NCI-H2196 (cell line): ENCODE measurements around the gene NAALADL2.
A peak's percentile ranks its signal among the peaks of the same experiment; 100 is the strongest.

Source experiments
- DNase-seq: peaks from one replicate; lab custom pipeline; 2025; ENCODE audit not compliant: unreplicated experiment; lab: John Stamatoyannopoulos, UW

Gene NAALADL2

DNA sequence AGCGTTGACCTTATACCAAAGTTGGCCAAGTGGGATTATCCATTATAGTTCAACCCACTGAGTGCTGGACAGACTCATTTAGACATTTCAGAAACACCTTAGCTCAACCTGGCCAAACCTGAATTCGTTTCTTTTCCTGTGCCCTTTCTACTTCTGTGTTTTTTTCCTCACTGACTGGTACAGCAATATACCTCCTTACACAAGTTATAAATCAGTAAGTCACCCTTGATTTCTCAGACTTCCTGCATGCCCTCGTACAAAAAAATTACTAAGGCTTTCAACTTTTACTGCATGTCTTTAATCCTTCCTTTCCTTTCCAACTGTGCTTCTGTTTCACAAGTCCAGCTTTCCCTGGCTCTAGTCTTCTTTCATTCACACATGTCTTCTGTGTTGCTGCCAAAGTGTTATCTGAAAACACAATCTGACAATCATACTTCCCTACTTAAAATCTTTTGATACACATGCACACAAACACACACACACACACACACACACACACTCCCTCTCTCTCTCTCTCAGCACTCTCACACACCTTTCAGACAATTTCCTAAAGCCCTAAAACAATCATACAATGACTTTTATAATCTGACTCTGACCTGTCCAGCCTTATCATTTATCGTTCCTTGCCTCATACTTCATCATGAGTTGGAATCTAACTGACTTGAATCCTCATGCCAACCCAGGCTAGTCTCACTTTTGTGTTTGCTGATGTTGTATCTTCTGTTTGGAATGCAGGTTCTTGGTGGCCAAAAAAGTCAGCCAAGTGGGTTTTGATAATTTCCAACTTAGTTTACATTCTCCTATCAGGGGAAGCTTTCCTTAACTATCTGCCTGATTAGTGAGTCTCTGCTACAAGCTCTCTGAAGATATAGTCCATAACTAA is 436.4 kb downstream of the NAALADL2 start:
- no peak for DNase-seq

DNA sequence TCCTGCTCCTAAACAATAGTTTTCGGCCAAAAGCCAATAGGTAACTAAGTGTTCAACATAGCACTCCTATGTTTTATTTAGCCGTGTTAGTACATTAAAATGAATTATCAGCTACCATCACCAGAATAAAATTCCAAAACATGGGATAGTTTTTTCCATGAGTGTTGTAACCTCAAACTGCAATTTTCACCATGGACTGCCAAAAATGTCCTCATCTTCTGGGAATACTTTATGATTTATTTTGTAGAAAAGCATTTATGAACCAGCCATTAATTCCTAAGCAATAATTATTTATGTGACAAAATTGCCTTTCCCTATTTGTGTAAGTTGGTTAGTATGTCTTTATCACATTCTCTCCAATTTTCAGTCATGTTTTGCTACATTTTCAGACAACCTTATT is 438.1 kb downstream of the NAALADL2 start:
- DNase-seq = no peak

DNA sequence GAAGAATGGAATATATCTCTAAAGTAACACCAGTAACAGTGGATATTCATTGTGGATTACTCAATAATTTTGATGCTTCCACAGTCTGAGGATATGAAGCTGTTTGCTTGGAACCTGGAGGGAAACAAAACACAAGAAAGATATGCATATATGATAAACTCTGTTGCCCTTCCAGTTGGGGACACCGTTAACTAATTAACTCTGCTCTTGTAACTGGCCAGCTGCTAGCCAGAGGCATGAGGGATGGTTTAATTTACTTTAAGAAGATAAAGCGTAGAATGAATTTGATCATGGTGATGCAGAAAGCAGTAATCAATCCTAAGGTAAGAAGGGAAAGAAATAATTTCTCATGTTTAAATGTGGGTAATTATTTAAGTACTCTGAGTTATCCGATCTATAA is 442.6 kb downstream of the NAALADL2 start:
- no peak for DNase-seq

DNA sequence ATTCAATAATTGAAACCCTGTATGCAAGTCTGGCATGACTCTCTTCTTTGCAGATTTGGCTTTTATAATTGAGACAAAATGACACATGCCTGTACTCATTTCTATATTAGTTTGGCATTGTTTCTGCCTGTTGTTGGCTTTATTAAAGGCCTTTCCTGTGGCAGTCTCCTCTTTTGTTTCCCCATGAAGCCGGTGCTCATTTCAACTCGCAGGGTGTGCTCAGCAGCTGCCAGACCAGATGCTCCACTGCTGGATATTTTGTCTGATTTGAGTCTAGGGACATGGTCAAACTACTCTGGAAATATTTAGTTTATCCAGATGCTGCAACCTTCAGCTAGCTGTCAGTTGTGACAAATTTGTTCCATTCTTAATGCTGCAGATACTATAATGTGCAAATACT is 445.3 kb downstream of the NAALADL2 start:
- DNase-seq = no peak

DNA sequence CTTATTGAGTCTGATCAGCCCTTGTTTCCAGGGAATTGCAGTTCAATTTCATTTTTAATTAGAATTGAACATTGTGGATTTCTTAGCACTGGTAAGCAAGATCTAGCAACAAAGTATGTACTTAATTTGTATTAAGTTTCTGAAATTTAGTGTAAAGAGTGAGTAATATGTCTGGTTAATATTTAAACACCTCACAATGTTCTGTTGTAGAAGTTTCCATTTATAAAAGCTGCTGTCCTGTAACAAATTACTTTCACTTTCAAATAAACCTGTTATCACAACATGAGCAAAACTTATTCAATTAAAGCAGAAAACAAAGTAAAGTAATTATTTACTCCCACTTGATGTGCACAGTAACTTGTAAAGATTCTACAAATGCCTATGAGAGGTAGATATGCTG is 448.5 kb downstream of the NAALADL2 start:
- DNase-seq = no peak

DNA sequence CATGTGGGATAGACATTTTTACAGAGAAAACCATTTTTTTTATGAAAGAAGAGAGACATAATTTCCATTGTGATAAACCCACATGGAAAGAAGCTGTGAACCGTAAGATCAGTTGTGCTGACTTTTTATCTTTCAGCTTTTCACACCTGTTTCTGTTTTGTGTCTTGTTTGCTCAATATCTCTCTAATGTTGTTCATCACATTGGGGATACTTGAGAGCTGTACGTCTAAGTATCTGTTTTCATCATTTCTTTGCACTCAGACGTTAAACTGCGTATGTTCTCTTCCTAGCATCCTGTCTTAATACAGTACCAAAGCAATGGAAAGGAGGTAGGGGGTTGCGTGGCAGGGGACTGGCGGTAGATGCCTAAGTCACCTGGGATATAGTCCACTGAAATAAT is 449.0 kb downstream of the NAALADL2 start:
- no peak for DNase-seq

DNA sequence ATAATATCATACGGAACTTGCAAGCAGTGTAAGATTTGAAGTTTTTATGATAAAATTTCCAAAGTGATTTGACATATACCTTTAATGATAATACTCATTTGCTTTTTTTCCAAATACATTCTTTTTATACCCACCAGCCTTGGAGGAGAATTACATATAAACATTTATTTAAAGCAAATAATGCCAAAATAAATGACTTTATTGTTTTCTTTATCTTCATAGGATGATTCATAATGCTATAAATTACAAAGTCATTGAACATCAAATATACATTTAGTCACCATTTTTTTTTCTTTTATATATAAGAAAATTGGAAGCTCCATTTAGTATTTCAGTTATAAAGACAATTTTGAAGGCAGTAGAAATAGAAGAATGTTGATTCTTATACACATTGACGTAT is 450.9 kb downstream of the NAALADL2 start:
- no peak for DNase-seq

DNA sequence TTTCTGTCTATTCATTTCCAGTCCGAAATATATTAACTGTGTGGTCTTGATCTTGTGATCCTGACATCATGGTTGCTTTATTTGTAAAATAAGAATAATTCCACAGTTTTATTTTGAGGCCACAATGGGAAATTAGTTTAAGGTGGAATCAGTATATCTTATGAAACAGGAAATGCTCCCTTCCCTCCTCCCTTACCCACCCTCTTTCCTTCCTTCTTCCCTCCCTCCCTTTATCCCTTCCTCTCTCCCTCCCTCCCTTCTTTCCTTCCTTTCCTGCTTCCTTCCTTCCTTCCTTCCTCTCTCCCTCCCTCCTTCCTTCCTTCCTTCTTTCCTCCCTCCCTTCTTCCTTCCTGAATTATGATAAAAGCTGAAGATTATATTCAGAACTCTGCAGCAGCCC is 452.3 kb downstream of the NAALADL2 start:
- DNase-seq = no peak

DNA sequence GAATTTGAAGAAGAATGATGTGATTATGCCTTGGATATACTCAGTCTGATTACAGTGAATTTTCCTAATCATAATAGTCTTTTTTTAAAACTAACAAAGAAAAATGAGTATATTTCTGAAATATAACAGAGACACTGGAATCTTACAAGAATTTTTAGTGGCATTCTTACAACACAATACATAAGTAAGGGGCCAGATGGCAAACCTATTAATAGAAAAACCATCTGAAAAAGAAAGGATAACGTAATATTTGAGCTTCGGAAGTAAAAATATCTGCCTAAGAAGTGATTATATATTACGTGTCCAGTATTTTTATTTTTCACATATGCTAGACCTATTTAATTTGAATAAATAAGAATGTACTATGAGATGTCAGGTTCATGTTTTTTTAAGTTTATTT is 452.8 kb downstream of the NAALADL2 start:
- no peak for DNase-seq

DNA sequence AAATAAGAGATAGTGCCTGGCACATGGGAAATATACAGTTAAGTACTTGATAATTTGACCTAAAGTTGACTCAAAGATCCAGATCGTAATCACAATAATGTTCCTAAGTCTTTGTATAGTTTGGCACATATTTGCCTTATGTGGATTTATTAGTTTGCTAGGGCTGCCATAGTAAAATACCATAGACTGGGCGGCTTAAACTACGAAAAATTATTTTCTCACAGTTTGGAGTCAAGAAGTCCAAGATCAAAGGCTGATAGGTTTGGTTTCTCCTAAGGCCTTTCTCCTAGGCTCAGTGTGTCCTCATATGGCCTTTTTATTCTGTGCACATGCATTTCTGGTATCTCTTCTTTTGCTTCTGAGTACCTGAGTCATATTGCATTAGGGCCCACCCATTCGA is 453.7 kb downstream of the NAALADL2 start:
- no peak for DNase-seq

DNA sequence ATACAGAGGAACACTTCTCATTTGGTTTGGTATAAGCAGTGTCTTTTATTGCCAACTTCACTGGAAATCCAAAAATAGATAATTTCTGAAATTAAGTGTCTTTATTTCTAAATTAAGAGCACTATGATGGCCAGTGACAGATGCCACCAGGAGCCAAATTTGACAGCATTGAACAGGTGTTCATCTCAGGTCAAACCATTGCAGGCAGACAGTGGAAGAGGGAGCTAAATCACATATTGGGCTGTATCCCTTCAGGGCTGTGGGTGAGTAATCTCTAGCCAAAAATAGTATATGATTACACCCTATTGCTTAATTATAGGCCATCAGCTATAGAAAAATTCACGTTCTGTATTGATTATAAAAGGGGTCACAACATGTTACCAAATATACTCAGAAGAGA is 457.7 kb downstream of the NAALADL2 start:
- no peak for DNase-seq

DNA sequence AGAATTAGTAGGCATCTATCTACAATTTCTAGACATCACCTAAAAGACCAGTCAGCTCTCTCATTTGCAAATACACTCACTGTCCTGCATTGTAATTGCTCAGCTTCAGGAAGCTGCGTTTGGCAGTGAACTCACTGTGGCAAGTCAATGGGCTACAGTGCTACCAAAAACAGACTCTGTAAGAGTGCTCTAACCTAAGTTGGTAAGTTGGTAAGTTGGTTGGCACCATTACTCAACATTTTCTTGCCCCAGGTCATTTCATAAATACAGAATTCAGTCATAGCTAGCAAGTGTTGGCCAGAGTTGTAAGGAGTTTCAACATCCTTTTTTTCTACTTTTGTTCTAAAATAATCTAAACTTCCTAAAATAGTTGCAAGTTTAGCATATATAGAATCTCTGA is 466.3 kb downstream of the NAALADL2 start:
- DNase-seq = no peak

DNA sequence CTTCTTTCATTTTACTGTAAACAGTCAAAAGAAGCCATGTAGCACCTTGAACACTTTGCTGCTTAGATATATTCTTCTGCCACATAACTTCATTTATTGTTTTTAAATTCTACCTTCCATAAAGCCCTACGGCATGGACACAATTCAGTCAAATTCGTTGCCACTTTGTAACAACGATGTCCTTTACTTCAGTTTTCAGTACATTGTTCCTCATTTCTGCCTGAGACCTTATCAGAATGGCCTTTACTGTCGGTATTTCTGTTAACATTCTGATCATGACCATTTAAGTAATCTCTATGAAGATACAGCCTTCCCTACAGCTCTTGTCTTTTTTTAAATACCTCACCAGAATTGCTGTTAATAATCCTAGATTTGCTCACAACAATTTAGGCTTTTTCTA is 466.9 kb downstream of the NAALADL2 start:
- no peak for DNase-seq

DNA sequence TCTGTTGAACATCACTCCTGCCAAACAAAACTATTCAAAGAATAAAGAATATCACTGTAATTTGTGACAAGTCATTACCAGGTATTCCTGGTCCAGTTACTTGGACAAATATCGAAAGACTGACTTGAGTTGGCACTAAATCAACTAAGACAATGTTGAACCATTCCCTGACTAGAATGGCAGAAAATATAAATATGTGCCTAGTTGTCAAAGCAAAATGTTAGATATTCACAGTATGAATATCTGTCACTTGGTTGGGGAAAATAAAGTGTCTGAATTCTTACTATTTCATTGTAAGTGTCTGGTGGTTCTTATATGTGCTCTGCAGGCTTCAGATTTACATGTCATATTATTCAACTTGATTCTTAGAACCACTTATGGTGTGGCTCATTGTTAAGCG is 470.2 kb downstream of the NAALADL2 start:
- no peak for DNase-seq

DNA sequence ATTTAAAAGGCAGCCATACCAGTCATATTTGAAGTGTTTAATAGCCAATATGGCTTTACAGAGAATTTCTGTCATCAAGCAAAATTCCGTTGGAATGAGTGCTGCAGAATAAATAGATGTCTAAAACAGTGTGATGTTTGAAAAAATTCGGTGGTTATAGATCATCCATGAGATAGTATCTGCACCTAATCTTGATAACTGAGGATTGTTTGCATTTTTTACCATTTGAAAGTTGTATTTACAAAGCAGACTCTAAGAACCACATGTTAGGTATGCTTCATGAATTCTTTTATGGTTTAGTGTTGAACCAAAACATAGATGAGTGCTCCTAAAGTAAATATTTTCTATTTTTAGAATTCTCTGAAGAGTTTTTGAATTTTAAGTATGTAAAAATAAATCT is 476.1 kb downstream of the NAALADL2 start:
- no peak for DNase-seq

DNA sequence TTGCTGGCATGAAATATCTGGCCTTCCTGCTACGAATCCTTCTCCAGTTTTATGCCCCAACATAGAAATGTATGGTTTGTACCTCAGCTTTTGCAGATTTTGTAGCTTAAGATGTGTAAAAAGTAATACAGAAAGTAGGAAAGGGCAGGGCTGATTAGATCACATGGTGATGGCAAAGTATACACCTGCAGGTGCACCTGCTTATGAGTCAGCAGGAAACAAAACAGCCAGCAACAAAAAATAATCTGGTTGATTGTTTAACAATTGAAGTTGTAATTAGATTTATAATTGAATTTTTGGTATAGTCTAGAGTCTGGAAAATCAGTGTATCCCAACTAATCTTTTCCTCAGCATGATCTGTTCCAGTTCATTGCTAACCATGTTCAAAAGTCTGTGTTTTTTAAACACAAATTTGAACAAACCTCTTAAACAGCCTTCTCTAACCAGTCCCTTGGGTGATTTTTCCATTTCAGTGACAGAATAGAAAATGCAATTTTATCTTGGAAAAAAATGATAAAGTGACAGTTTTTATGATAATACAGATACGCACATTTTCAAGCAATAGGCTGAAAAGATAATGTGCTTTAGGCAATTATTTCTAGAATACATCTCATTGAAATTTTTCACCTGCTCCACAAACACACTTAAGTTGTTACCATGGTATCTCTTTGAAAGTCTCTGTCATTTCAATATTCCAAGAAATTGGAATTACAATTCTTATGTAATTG is 477.4 kb downstream of the NAALADL2 start:
- peak; percentile 20 for DNase-seq

DNA sequence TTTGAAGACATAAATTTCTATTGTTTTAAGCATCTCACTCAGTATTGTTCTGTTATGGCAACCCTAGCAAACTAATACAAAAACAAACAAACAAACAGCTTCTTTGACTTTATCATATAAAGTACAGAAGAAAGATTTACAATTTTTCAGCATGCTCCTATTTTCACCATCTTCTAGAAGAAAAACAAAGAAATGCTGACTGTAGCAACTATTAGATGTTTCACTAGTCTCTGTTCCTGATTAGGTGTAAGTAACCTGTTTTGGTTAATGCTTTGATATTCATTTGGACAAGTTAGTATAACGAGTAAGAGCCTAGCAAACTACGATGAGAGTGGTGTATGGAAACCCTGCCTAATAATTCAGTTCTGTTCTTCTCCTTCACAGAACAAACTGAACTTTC is 478.5 kb downstream of the NAALADL2 start:
- DNase-seq = no peak

DNA sequence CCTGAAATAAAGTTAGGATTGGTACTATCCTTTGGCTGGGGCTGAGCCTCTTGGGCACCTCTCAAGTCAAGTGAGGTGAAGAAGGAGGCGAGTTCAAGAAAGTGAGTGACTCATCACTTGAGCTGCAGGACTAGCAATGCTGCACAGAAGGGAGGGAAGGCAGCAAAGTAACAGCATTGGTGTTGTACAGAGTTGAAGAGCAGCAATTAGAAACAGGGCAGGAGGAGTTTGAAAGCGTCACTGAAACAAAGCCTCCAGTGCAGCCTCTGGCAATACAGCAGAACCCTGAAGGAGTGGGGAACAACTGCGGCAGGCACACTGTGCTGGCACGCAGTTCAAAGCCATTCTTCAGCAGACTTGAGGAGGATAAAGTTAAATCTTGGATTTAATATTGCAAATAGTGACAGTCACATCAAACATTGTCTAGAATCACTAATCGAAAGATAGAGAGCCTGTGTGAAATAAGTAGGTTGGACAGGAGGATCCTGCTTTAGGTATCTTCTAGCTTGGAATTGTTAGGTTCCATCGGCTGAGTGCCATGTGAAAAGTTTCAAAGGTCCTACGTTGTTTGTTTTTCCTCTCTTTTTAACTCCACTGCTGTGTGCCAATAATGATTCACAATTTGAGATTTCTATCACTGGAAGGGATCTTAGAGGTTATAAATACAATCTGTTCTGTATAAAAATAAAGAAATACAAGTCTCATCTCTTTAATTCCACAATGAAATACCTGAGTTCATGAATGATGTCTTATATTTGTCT is 479.8 kb downstream of the NAALADL2 start:
- no peak for DNase-seq

DNA sequence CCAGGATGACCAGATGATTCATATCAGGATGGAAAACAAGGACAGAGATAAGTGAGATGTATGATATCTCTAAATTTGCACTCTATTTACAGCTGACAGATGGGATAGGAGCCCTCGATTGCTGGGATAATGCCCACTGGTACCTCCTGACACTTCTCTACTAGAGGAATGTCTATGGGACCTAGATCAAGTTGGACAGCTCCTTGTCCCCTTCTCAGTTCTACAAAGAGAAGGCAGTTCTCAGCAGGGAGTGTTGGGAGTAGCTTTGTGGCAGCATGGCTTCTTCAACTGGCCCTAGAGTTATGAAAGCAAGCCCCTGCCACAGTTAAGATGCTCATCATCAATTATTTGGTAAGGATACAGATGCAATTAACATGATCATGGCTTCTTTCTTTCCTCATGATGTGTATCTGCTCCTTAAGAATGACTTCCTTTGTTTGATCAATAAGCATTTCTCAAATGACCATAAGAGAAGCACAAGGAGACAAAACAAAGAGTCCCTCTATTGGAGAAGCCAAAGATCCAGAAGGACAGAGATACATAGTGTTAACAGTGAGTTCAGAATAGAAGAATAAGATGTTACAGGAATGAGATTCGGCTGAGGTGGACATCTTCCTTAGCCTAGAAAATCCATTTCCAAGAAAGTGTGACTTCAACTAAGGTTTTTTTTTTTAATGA is 481.3 kb downstream of the NAALADL2 start:
- DNase-seq = no peak

DNA sequence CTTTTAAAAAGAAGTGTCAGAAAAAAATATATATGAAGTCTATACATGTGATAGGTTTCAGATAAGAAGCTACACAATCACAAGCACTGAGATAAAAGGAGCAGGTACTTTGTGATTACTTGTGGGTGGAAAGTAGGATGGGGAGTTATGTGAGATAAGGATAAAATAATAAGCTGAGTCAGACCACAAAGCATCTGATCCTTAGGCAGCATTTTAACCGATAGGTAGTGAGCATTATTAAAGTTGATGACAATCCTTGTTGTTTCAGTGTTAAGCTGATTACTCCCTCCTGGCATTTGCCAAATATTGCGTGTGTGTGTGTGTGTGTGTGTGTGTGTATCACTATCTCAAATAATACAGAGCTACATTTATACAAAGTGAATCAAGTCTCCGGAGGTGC is 483.1 kb downstream of the NAALADL2 start:
- no peak for DNase-seq

DNA sequence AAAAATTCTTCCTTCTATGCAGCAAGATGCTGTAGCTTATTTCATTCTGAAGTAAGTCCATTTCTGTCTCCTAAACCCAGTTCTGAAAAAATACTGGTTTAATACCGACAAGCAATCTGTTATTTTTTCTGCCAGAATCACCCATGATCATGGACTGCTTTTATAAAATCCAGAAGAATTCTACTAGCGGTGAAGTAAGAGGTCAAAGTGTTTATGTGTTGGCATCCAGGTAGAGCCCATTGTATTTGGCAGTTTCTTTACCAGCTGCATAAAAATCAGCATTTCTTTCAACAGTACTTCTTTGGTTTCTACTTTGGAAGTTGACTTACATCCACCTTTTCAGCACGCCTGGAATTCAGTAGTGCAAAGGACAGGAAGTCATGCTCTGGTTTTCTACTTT is 484.8 kb downstream of the NAALADL2 start:
- DNase-seq = no peak
